Measurements from ENCODE around the gene TAF6.

DNA sequence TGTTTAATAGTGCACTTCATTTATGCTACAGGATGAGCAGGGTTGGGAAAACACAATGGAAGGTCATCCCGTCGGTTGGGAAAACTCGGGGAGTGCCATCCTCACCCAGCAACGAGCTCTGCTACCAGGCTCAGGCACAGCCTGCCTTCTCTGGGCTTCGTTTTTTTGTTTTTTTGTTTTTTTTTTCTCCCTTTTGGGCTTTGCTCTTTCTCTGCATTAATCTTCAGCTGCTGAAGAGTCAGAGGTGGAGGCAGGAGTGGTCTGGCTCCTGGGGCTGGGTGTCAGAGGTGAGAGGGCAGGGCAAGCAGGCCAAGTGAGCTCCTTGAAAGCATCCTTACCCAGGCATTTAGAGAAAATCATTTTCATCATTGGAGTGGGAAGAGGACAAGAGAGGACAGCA is 49.2 kb downstream of the TAF6 start:
- TF ChIP-seq, protein P1, sequence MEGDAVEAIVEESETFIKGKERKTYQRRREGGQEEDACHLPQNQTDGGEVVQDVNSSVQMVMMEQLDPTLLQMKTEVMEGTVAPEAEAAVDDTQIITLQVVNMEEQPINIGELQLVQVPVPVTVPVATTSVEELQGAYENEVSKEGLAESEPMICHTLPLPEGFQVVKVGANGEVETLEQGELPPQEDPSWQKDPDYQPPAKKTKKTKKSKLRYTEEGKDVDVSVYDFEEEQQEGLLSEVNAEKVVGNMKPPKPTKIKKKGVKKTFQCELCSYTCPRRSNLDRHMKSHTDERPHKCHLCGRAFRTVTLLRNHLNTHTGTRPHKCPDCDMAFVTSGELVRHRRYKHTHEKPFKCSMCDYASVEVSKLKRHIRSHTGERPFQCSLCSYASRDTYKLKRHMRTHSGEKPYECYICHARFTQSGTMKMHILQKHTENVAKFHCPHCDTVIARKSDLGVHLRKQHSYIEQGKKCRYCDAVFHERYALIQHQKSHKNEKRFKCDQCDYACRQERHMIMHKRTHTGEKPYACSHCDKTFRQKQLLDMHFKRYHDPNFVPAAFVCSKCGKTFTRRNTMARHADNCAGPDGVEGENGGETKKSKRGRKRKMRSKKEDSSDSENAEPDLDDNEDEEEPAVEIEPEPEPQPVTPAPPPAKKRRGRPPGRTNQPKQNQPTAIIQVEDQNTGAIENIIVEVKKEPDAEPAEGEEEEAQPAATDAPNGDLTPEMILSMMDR (IDR thresholded peaks at IDR 0.05), result no peak
- TF ChIP-seq POLR2A (IDR thresholded peaks at IDR 0.05), result no peak
